Measurements from ENCODE around the gene SNX15.

SNX15 gene

DNA sequence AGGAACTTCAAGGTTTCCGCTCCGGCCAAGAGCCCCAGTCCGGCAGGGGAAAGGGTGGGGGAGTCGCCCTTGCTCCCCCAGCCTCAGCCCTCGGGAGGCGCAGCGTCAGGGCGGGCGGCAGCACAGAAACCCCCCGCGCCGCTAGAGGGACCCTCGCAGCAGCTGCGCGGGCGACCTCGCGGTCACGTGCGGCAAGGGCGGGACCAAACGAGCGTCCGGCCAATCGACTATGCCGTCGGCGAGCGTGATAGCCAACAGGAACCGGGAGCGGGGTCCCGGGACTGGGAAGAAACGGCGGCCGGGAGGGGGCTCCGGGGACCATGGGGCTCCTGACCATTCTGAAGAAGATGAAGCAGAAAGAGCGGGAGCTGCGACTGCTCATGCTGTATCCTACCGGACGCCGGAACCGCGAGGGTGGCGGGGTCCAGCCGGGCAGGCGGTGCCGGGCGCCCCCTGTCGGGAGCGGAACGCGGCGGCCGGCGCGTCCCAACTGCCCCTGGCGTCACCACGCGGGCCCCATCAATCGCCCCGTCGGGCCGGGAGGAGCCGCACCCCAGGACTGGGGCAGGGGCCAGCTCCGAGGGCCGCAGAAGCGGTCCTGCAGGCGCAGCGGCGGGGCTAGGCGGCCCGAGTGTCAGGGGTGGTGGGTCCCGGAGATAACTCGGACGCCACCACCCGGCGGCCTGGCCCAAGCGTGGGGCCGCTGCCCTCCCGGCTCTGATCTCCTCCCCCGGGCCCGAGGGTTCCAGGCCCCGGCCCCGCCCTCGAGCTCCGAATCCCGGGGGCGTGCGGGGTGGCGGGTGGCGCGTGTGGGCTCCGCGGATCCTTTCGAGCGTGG lies 13.1 kb upstream of the SNX15 start, which contains the start of gene ARL2:
Gene ARL2, plus strand, starts transcription at position 273 of the 838 bp plus-strand sequence. Its CDS starts 48 bp downstream, at position 321.
- DNase-seq (ENCODE audit: low spot score), result peak; percentile 86
- H3K27ac ChIP-seq, result peak within 1 kb of the TSS; percentile 98
- TF ChIP-seq, protein P1, sequence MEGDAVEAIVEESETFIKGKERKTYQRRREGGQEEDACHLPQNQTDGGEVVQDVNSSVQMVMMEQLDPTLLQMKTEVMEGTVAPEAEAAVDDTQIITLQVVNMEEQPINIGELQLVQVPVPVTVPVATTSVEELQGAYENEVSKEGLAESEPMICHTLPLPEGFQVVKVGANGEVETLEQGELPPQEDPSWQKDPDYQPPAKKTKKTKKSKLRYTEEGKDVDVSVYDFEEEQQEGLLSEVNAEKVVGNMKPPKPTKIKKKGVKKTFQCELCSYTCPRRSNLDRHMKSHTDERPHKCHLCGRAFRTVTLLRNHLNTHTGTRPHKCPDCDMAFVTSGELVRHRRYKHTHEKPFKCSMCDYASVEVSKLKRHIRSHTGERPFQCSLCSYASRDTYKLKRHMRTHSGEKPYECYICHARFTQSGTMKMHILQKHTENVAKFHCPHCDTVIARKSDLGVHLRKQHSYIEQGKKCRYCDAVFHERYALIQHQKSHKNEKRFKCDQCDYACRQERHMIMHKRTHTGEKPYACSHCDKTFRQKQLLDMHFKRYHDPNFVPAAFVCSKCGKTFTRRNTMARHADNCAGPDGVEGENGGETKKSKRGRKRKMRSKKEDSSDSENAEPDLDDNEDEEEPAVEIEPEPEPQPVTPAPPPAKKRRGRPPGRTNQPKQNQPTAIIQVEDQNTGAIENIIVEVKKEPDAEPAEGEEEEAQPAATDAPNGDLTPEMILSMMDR (conservative IDR thresholded peaks at IDR 0.05; ENCODE audit: low read depth), result peak; percentile 82
- POLR2A ChIA-PET (ENCODE audit: low non-redundant PET), result interaction anchor here (0.8 to 1.0 kb wide), 3 partner anchors 98 to 170 kb away, joined by 3 read pairs; no protein-coding TSS in a partner anchor
- CTCF ChIA-PET, result interaction anchor here (0.5 to 2.6 kb wide), 39 partner anchors 9 to 1246 kb away, joined by 3 to 14 read pairs (median 4); partner anchors contain the start of genes ATG2A, BATF2, CAPN1 and CDC42BPG

DNA sequence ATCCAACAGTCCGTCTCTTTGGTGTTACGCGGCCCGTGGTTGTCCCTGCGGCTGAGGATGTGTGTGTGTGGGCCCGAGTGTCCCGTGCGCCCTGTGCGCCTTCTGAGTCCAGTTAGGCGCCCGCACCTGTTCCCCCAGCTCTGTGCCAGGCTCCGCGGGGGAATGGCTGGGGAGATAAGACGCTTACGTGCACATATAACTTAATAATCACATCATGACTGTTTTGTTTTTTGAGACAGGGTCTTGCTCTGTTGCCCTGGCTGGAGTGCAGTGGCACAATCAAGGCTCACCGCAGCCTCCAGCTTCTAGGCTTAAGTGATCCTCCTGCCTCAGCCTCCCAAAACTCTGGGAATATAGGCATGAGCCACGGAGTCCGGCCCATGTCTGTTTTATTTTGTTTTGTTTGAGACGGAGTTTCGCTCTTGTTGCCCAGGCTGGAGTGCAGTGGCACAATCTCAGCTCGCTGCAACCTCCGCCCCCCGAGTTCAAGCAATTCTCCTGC lies 12.5 kb upstream of the SNX15 start:
- no peak for DNase-seq (ENCODE audit: low spot score)
- ChIA-PET CTCF (interaction anchor here (0.6 to 2.6 kb wide), 30 partner anchors 10 to 1247 kb away, joined by 3 to 14 read pairs (median 4); partner anchors contain the start of genes ATG2A, BATF2, CAPN1 and CDC42BPG), POLR2A (ENCODE audit: low non-redundant PET) (interaction anchor here (0.8 kb wide), 2 partner anchors 167 to 171 kb away, joined by 3 read pairs; no protein-coding TSS in a partner anchor)
- H3K27ac ChIP-seq, result peak overlapping the region; percentile 98
- TF ChIP-seq, protein P1 (conservative IDR thresholded peaks at IDR 0.05; ENCODE audit: low read depth), result no peak

DNA sequence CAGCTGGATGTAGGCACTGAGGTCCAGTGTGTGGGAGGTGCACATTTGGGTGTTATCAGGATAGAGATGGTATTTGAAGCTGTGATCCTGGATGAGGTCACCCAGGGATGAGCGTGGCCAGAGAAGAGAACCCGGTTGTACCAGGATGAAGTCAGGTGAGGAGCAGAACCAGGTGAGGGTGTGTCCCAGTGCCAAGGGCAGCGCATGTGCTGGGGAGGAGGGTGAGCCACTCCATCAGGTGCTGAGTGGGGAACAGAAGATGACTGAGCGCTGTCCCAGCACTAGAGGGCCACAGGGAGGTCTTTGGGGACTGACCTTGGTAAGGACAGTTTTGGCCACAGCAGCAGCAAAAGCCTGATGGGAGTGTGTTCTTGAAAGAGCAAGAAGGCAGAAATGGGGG lies 10.5 kb upstream of the SNX15 start:
- ChIA-PET POLR2A (ENCODE audit: low non-redundant PET) (interaction anchor here (0.6 kb wide), 1 partner anchor 58 kb away, joined by 4 read pairs; no protein-coding TSS in a partner anchor), CTCF (interaction anchor here (0.6 kb wide), 1 partner anchor 33 kb away, joined by 4 read pairs; no protein-coding TSS in a partner anchor)
- DNase-seq (ENCODE audit: low spot score), result no peak
- peak overlapping the region; percentile 98 for H3K27ac ChIP-seq
- TF ChIP-seq, protein P1 (conservative IDR thresholded peaks at IDR 0.05; ENCODE audit: low read depth), result no peak

DNA sequence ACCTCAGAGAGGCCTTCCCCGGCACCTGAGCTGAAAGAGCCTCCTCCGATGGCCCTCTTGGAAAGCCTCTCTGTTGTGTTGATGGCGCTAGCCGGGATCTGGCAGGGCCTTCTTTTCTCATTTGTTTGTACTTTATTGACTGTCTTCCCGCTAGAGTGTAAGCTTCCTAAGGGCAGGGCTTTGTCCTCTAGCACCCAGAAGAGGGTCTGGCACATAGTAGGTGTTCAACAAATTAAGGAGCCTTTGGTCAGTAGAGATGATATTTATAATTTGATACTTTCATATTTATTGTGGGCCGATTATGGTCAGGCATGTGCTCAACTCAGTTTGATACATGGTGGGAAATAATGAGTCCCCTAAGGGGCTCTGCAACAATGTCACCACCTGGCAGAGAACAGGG lies 9.3 kb upstream of the SNX15 start:
- TF ChIP-seq, protein P1 (conservative IDR thresholded peaks at IDR 0.05; ENCODE audit: low read depth), result no peak
- CTCF ChIA-PET, result no interaction called here
- H3K27ac ChIP-seq, result no peak overlapping the region; the same call in 1 of the 2 replicates
- no peak for DNase-seq (ENCODE audit: low spot score)
- POLR2A ChIA-PET (ENCODE audit: low non-redundant PET), result no interaction called here

DNA sequence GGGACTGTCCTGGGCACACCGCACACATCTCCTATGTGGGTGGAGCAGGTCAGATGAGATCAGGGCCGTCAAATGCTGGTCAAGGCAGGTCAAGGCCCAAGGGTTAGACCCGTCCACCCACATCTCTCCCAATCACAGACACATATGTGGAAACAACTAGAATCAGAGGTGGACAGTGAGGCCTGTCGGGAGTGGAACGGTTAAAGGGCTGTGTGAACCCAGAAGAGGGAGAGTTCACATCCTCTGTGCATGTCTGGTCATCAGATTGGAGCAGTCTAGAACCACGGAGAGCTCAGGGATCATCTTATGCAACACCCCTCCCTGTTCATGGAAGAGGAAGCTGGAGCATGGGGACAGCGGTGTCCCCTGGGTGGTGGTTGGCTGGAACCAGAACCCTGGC lies 7.4 kb upstream of the SNX15 start:
- no peak for DNase-seq (ENCODE audit: low spot score)
- peak overlapping the region; percentile 40 for H3K27ac ChIP-seq
- TF ChIP-seq, protein P1 (conservative IDR thresholded peaks at IDR 0.05; ENCODE audit: low read depth), result no peak
- ChIA-PET CTCF (no interaction called here), POLR2A (ENCODE audit: low non-redundant PET) (interaction anchor here (0.5 kb wide), 1 partner anchor 21 kb away, joined by 3 read pairs; no protein-coding TSS in a partner anchor)

DNA sequence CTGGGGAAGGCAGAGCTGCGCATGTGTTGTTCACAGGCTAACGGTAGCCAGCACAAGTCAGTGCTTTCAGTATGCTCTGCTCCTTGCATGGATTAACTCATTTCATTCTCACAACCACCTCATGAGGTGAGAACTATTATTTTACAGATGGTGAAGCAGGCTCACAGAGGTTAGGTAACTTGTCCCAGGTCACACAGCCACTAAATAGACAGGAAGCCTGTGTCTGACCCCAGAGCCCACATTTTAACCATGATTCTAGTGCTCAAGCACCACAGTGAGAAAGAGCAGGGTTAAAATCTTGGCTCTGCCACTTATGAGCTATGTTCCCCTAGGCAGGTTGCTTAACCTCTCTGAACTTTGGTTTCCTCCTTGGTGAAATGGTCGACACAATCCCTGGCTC lies 6.2 kb upstream of the SNX15 start:
- POLR2A ChIA-PET (ENCODE audit: low non-redundant PET), result interaction anchor here (0.6 kb wide), 1 partner anchor 95 kb away, joined by 7 read pairs; no protein-coding TSS in a partner anchor
- TF ChIP-seq, protein P1 (conservative IDR thresholded peaks at IDR 0.05; ENCODE audit: low read depth), result no peak
- CTCF ChIA-PET, result no interaction called here
- H3K27ac ChIP-seq, result 0 out of 2 replicates have a peak overlapping the region, but pooled peaks have one; percentile 40
- DNase-seq (ENCODE audit: low spot score), result no peak

All from RWPE1 (cell line).